HG03045 (cell line): ENCODE results near the gene EGFL6.
"Not testable (repeated sequence)": the region's sequence is repeated elsewhere in the genome, so short reads cannot be mapped to it uniquely, and the experiment has no call there.

ENCODE experiments used
- ATAC-seq: cut with Tn5 transposase; IDR thresholded peaks from one replicate; pipeline ENCODE4 v1.9.1; 2021; ENCODE audit warnings: mild to moderate bottlenecking, moderate library complexity; ENCODE audit not compliant: unreplicated experiment

EGFL6 gene

GRCh38 chrX:13590207-13590606 is 20.8 kb downstream of the EGFL6 start:
- ATAC-seq: no peak

DNA sequence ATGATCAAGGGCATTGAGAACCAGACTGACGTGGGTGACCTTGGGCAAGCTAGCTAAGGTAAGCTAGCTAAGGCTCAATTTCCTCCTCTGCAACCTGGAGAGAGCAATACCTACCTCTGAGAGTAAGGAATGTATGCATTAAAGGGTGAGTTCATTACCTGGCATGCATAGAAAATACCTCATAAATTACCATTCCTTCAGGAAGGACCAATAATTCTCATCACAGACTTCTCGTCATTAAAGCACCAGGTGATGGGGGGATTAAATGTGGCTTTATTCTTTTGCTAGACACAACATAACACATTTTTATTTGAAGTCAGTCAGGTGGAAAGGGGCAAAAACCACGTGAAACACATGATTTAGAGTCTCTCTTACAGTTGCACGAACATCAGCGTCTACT is 21.5 kb downstream of the EGFL6 start:
- ATAC-seq: no peak

GRCh38 chrX:13597874-13598273 is 28.5 kb downstream of the EGFL6 start:
- no peak for ATAC-seq

DNA sequence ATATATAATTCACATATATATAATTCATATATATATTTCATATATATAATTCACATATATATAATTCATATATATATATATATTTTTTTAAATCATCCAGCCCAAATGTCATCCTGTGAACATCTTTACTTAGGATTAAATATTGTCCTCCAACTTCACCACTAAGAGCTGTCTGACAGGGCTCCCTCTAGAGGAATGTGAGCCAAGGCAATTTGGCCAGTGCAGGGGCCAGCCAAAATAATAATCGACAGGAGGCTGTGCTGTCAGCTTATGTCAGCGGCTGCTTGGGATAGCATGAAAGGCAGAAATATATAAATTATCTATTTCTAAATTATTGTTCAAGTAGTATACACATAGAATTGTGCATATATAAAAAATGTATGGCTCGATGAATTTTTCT is 29.5 kb downstream of the EGFL6 start:
- ATAC-seq: no peak

- no peak for ATAC-seq
Measured at GRCh38 chrX:13599491-13599890, 30.1 kb downstream of the EGFL6 start.

DNA sequence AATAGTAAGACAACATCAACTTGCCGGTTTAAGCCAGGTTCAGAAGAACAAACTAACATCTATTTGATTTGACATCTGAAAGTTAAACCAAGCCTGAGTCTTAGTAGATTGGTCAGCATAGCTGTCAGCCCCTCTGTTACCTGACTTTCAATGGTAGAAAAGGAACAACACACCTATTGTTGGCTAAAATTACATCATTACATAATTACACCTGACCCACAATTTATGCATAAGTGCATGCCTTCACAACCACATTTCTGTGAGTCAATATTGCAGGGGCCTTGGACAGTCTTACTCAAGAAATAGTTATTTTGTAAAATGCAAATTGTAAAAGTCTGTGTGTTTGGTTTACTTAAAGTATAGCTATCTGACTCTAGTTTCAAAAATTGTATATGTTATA is 36.2 kb downstream of the EGFL6 start:
- ATAC-seq: no peak

GRCh38 chrX:13607331-13607995 is 38.1 kb downstream of the EGFL6 start:
- no peak for ATAC-seq

DNA sequence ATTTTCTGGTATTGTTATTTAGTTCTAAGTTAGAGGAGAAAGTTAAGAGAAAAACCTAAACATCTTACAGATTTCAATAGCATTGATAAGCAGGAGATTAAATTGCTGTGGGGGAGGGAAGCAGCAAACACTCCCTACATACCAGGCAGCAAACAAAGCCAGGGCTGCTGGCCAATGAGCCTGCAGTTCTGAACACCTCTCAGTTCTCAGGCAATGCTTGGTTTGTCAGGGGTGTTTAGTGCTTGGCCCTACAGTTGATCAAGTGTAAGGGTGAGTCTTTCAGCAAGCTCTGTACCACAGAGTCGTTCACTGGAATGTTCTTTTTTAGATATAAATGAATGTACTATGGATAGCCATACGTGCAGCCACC is 38.6 kb downstream of the EGFL6 start:
- ATAC-seq: no peak

- no peak for ATAC-seq
Measured at GRCh38 chrX:13614154-13614553, 44.8 kb downstream of the EGFL6 start.

DNA sequence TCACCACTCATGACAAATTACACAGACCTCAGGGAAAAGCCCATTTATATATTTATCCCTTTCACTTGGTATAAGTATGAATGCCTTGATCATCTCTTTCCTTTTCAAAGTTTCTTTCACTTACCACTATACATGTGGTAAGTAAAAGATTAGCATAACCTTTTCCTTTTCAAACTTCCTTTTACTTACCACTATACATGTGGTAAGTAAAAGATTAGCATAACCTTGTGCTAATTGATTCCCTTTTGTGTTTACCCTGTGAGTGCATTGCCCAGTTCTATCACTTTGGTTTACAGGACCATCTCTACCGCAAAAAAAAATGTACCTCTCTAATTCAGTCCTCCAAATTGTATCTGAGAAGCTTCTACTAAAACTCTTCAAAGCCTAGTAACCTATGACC is 50.8 kb downstream of the EGFL6 start:
- ATAC-seq: no peak

GRCh38 chrX:13622401-13622964 is 53.1 kb downstream of the EGFL6 start:
- no peak for ATAC-seq

GRCh38 chrX:13627306-13627705 is 57.9 kb downstream of the EGFL6 start:
- no peak for ATAC-seq

DNA sequence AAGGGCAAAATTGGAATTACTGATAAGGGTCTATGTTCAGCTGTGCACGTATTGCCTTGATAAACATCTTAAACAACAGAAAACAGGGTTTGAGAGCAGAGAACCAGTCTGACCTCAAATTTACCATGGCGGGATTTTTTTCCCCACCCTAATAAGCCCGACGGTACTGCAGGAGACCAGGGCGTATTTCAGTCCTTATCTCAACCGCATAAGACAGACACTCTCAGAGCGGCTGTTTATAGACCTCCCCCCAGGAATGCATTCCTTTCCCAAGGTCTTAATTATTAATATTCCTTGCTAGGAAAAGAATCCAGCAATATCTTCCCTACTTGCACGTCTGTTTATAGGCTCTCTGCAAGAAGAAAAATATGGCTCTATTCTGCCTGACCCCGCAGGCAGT is 67.8 kb downstream of the EGFL6 start:
- not testable (repeated sequence) for ATAC-seq

- no peak for ATAC-seq
Measured at GRCh38 chrX:13638021-13638420, 68.6 kb downstream of the EGFL6 start.

DNA sequence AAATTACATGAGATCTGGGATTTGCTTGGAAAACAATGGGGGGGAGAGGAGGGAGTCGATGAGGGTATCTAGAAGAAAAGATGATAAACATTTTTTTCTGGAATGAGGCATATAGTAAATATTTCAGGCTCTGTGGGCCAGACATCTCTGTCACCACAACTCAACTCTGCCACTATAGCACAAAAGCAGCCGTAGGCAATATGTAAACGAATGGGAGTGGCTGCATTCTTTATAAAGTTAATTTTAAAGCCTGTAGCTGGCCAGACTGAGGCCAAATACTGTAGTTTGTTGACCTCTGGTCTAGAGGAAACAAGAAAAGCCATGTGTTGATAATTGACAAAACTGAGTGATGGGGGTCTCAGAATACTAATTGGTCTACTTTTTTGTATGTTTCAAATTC is 69.4 kb downstream of the EGFL6 start:
- no peak for ATAC-seq

DNA sequence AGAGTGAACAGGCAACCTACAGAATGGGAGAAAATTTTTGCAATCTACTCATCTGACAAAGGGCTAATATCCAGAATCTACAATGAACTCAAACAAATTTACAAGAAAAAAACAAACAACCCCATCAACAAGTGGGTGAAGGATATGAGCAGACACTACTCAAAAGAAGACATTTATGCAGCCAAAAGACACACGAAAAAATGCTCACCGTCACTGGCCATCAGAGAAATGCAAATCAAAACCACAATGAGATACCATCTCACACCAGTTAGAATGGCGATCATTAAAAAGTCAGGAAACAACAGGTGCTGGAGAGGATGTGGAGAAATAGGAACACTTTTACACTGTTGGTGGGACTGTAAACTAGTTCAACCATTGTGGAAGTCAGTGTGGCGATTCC is 72.3 kb downstream of the EGFL6 start:
- ATAC-seq: not testable (repeated sequence)

DNA sequence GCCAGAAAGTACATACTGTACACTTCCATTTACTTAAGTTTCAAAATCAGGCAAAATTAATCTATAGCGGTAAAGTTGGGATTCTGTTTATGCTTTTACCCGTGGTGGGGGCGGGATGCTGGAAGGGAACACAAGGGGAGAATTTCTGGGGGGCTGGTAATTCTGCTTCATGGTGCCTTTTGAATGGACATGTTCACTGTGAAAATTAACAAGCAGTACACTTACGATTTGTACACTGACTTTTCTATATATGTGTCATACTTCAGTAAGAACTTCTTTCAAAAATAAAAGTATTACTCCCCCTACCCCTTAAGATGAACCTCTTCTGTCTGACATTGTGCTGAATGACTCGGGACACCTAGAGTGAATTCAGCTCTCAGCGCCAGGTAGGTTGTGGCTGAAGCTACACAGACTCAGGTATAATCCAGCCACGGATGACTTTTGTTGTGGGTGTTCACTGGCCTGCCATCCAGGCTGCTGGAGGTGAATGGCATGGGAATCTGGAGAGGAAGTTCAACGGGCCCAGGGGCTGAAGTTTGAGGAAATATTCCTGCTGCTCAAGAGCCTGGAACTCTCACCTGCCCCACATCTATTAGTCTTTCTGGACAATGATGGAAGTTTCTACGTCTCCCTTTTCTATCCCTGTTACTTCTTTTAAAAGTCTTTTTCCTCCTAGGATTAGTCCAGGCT is 76.2 kb downstream of the EGFL6 start:
- no peak for ATAC-seq

DNA sequence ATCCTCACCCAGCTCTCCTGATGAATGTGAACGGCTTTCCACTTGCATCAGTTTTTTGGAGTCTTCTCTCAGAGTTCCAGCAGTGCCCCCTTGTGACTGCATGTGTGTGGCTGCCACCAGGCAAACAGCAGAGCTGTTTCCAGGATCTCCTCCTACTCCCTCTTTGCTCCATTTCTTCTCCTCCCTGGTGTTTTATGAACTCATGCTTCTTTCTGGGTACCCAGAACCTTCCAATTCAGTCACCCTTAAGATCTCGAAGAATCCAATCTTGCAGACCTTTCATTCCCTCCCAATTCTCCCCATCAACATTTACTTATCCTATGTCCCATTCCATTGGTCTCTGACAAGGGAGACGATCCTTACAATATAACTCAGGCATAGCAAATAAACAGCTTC is 76.8 kb downstream of the EGFL6 start:
- ATAC-seq: no peak

GRCh38 chrX:13647709-13648212 is 78.4 kb downstream of the EGFL6 start:
- ATAC-seq: no peak

DNA sequence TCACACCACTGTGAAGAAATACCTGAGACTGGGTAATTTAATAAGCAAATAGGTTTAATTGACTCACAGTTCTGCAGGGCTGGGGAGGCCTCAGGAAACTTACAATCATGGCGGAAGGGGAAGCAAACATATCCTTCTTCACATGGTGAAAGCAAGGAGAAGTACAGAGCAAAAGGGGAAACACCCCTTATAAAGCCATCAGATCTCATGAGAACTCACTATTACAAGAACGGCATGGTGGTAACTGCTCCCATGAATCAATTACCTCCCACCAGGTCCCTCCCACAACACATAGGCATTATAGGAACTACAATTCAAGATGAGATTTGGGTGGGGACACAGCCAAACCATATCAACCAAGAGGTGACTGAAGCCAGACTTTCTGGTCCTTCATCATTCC is 78.9 kb downstream of the EGFL6 start:
- not testable (repeated sequence) for ATAC-seq

- ATAC-seq: no peak
Measured at GRCh38 chrX:13649838-13650237, 80.4 kb downstream of the EGFL6 start.

DNA sequence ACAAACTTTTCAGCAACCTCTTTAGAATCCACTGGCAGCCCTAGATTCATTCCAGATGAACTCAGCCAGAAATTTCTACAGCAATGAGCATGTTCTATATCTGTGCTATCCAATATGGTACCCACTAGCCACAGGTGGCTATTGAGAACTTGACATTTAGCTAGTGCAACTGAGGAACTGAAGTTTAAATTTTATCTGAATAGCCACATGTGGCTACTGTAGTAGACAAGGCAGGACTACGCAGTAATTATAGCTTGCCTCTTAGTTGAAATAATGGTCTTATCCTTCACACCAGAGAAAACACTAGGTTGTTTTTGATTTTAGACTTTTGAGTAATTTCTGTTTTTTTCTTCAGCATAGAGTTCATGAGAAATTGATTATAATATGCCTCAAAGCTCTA is 80.9 kb downstream of the EGFL6 start:
- no peak for ATAC-seq
